ENCODE results near the gene CASS4. TPM values are rescaled to one million over a fixed set of nuclear protein-coding genes. Genes with fewer than 3 reads are reported as not detected.

CASS4 gene
- total RNA-seq (2012; rRNA removed), result 0.87 TPM in 1 of 2 replicates, not detected in the other

GRCh38 chr20:56411759-56412472, at the start of gene CASS4:
Gene CASS4, plus strand, starts transcription at chr20:56412260. Its CDS starts 199 bp downstream, at chr20:56412459.
- Histone ChIP-seq H3K9me3 (replicated peaks; ENCODE audit: low read length) (no peaks in the 10 kb centered on the region), H3K9ac (ENCODE audit: low read depth, low read length) (no peak within 1 kb of the TSS), H3K4me1 (ENCODE audit: control insufficient read depth, insufficient read depth, low read length) (peaks cover 14% of the 10 kb centered on the region), H3K4me3 (ENCODE audit: low read length) (no peak within 1 kb of the TSS), H3K36me3 (ENCODE audit: insufficient read depth, low read length) (peaks cover 13% of the 10 kb centered on the region), H3K4me2 (ENCODE audit: low read length) (no peak within 1 kb of the TSS), H3K27me3 (ENCODE audit: control insufficient read depth, insufficient read depth, low read length) (no peaks in the 10 kb centered on the region)

- Histone ChIP-seq H3K4me2 (ENCODE audit: low read length) (no peak overlapping the region), H3K9ac (ENCODE audit: low read depth, low read length) (no peak overlapping the region), H3K9me3 (replicated peaks; ENCODE audit: low read length) (no peaks in the 10 kb centered on the region), H3K4me1 (ENCODE audit: control insufficient read depth, insufficient read depth, low read length) (peaks cover 21% of the 10 kb centered on the region), H3K36me3 (ENCODE audit: insufficient read depth, low read length) (peaks cover 12% of the 10 kb centered on the region), H3K4me3 (ENCODE audit: low read length) (no peak overlapping the region), H3K27me3 (ENCODE audit: control insufficient read depth, insufficient read depth, low read length) (no peaks in the 10 kb centered on the region)
Measured at GRCh38 chr20:56362833-56363413, 49.1 kb upstream of the CASS4 start.

GRCh38 chr20:56363491-56363890, 48.6 kb upstream of the CASS4 start:
- no peak overlapping the region for H3K4me3 ChIP-seq (ENCODE audit: low read length)
- no peak overlapping the region for H3K9ac ChIP-seq (ENCODE audit: low read depth, low read length)
- peaks cover 15% of the 10 kb centered on the region for H3K4me1 ChIP-seq (ENCODE audit: control insufficient read depth, insufficient read depth, low read length)
- H3K4me2 ChIP-seq (ENCODE audit: low read length), result no peak overlapping the region
- H3K27me3 ChIP-seq (ENCODE audit: control insufficient read depth, insufficient read depth, low read length), result no peaks in the 10 kb centered on the region
- no peaks in the 10 kb centered on the region for H3K9me3 ChIP-seq (replicated peaks; ENCODE audit: low read length)
- peaks cover 17% of the 10 kb centered on the region for H3K36me3 ChIP-seq (ENCODE audit: insufficient read depth, low read length)

GRCh38 chr20:56368351-56369134, 43.5 kb upstream of the CASS4 start:
- H3K4me2 ChIP-seq (ENCODE audit: low read length), result no peak overlapping the region
- H3K9me3 ChIP-seq (replicated peaks; ENCODE audit: low read length), result no peaks in the 10 kb centered on the region
- no peak overlapping the region for H3K9ac ChIP-seq (ENCODE audit: low read depth, low read length)
- no peaks in the 10 kb centered on the region for H3K27me3 ChIP-seq (ENCODE audit: control insufficient read depth, insufficient read depth, low read length)
- no peaks in the 10 kb centered on the region for H3K4me1 ChIP-seq (ENCODE audit: control insufficient read depth, insufficient read depth, low read length)
- no peak overlapping the region for H3K4me3 ChIP-seq (ENCODE audit: low read length)
- peaks cover 42% of the 10 kb centered on the region for H3K36me3 ChIP-seq (ENCODE audit: insufficient read depth, low read length)

GRCh38 chr20:56369179-56369578, 42.9 kb upstream of the CASS4 start:
- peaks cover 45% of the 10 kb centered on the region for H3K36me3 ChIP-seq (ENCODE audit: insufficient read depth, low read length)
- H3K4me1 ChIP-seq (ENCODE audit: control insufficient read depth, insufficient read depth, low read length), result peaks cover 2% of the 10 kb centered on the region
- no peak overlapping the region for H3K4me2 ChIP-seq (ENCODE audit: low read length)
- no peaks in the 10 kb centered on the region for H3K9me3 ChIP-seq (replicated peaks; ENCODE audit: low read length)
- H3K27me3 ChIP-seq (ENCODE audit: control insufficient read depth, insufficient read depth, low read length), result no peaks in the 10 kb centered on the region
- H3K9ac ChIP-seq (ENCODE audit: low read depth, low read length), result no peak overlapping the region
- H3K4me3 ChIP-seq (ENCODE audit: low read length), result no peak overlapping the region

- Histone ChIP-seq H3K4me3 (ENCODE audit: low read length) (no peak overlapping the region), H3K36me3 (ENCODE audit: insufficient read depth, low read length) (peaks cover 46% of the 10 kb centered on the region), H3K4me2 (ENCODE audit: low read length) (no peak overlapping the region), H3K27me3 (ENCODE audit: control insufficient read depth, insufficient read depth, low read length) (no peaks in the 10 kb centered on the region), H3K9ac (ENCODE audit: low read depth, low read length) (no peak overlapping the region), H3K4me1 (ENCODE audit: control insufficient read depth, insufficient read depth, low read length) (peaks cover 5% of the 10 kb centered on the region), H3K9me3 (replicated peaks; ENCODE audit: low read length) (no peaks in the 10 kb centered on the region)
Measured at GRCh38 chr20:56371977-56372376, 40.1 kb upstream of the CASS4 start.

GRCh38 chr20:56372850-56373249, 39.2 kb upstream of the CASS4 start:
- peaks cover 50% of the 10 kb centered on the region for H3K36me3 ChIP-seq (ENCODE audit: insufficient read depth, low read length)

GRCh38 chr20:56373942-56374341, 38.1 kb upstream of the CASS4 start:
- H3K9me3 ChIP-seq (replicated peaks; ENCODE audit: low read length), result no peaks in the 10 kb centered on the region
- H3K27me3 ChIP-seq (ENCODE audit: control insufficient read depth, insufficient read depth, low read length), result no peaks in the 10 kb centered on the region
- no peak overlapping the region for H3K4me3 ChIP-seq (ENCODE audit: low read length)
- H3K9ac ChIP-seq (ENCODE audit: low read depth, low read length), result no peak overlapping the region
- peaks cover 5% of the 10 kb centered on the region for H3K4me1 ChIP-seq (ENCODE audit: control insufficient read depth, insufficient read depth, low read length)
- H3K4me2 ChIP-seq (ENCODE audit: low read length), result no peak overlapping the region
- peaks cover 51% of the 10 kb centered on the region for H3K36me3 ChIP-seq (ENCODE audit: insufficient read depth, low read length)

More at GRCh38 chr20:56372850-56373249, 39.2 kb upstream of the CASS4 start:
- H3K4me3 ChIP-seq (ENCODE audit: low read length), result no peak overlapping the region
- H3K4me1 ChIP-seq (ENCODE audit: control insufficient read depth, insufficient read depth, low read length), result peaks cover 5% of the 10 kb centered on the region
- H3K4me2 ChIP-seq (ENCODE audit: low read length), result no peak overlapping the region
- no peaks in the 10 kb centered on the region for H3K9me3 ChIP-seq (replicated peaks; ENCODE audit: low read length)
- H3K9ac ChIP-seq (ENCODE audit: low read depth, low read length), result no peak overlapping the region
- no peaks in the 10 kb centered on the region for H3K27me3 ChIP-seq (ENCODE audit: control insufficient read depth, insufficient read depth, low read length)

- Histone ChIP-seq H3K36me3 (ENCODE audit: insufficient read depth, low read length) (peaks cover 47% of the 10 kb centered on the region), H3K27me3 (ENCODE audit: control insufficient read depth, insufficient read depth, low read length) (no peaks in the 10 kb centered on the region), H3K4me3 (ENCODE audit: low read length) (no peak overlapping the region), H3K4me2 (ENCODE audit: low read length) (no peak overlapping the region), H3K9ac (ENCODE audit: low read depth, low read length) (no peak overlapping the region), H3K9me3 (replicated peaks; ENCODE audit: low read length) (no peaks in the 10 kb centered on the region), H3K4me1 (ENCODE audit: control insufficient read depth, insufficient read depth, low read length) (peaks cover 5% of the 10 kb centered on the region)
Measured at GRCh38 chr20:56376331-56376730, 35.7 kb upstream of the CASS4 start.

- H3K9me3 ChIP-seq (replicated peaks; ENCODE audit: low read length), result no peaks in the 10 kb centered on the region
- no peak overlapping the region for H3K4me3 ChIP-seq (ENCODE audit: low read length)
- H3K9ac ChIP-seq (ENCODE audit: low read depth, low read length), result no peak overlapping the region
- no peaks in the 10 kb centered on the region for H3K27me3 ChIP-seq (ENCODE audit: control insufficient read depth, insufficient read depth, low read length)
- peaks cover 5% of the 10 kb centered on the region for H3K4me1 ChIP-seq (ENCODE audit: control insufficient read depth, insufficient read depth, low read length)
- H3K4me2 ChIP-seq (ENCODE audit: low read length), result no peak overlapping the region
- peaks cover 49% of the 10 kb centered on the region for H3K36me3 ChIP-seq (ENCODE audit: insufficient read depth, low read length)
Measured at GRCh38 chr20:56378386-56378785, 33.7 kb upstream of the CASS4 start.

GRCh38 chr20:56380375-56380774, 31.7 kb upstream of the CASS4 start:
- peaks cover 57% of the 10 kb centered on the region for H3K36me3 ChIP-seq (ENCODE audit: insufficient read depth, low read length)

More at GRCh38 chr20:56380375-56380774, 31.7 kb upstream of the CASS4 start:
- no peaks in the 10 kb centered on the region for H3K9me3 ChIP-seq (replicated peaks; ENCODE audit: low read length)
- no peak overlapping the region for H3K9ac ChIP-seq (ENCODE audit: low read depth, low read length)
- H3K4me3 ChIP-seq (ENCODE audit: low read length), result no peak overlapping the region
- H3K4me1 ChIP-seq (ENCODE audit: control insufficient read depth, insufficient read depth, low read length), result no peaks in the 10 kb centered on the region
- H3K27me3 ChIP-seq (ENCODE audit: control insufficient read depth, insufficient read depth, low read length), result no peaks in the 10 kb centered on the region
- H3K4me2 ChIP-seq (ENCODE audit: low read length), result no peak overlapping the region
